Measurements from ENCODE around the gene ADAM22. TPM values are rescaled to one million over a fixed set of nuclear protein-coding genes. Genes with fewer than 3 reads are reported as not detected.

The ADAM22 gene
- total RNA-seq, 4 donors from 2014 or later: 0.53 to 2.7 (median 1.5) TPM

GRCh38 chr7:88092676-88092999, 158.6 kb downstream of the ADAM22 start:
- TF ChIP-seq CTCF (IDR thresholded peaks at IDR 0.05) (no peak), EP300 (IDR thresholded peaks at IDR 0.05) (no peak), POLR2A (IDR thresholded peaks at IDR 0.05) (no peak), POLR2AphosphoS5 (IDR thresholded peaks at IDR 0.05) (no peak)
- DNase-seq (ENCODE audit: low spot score in 2 of 2): no peak
- no peak overlapping the region for H3K4me3 ChIP-seq
- no peaks in the 10 kb centered on the region for H3K27me3 ChIP-seq
- H3K36me3 ChIP-seq: no peaks in the 10 kb centered on the region
- no peak overlapping the region for H3K27ac ChIP-seq
- H3K4me1 ChIP-seq: peaks cover 12% of the 10 kb centered on the region
- H3K9me3 ChIP-seq: no peaks in the 10 kb centered on the region

DNA sequence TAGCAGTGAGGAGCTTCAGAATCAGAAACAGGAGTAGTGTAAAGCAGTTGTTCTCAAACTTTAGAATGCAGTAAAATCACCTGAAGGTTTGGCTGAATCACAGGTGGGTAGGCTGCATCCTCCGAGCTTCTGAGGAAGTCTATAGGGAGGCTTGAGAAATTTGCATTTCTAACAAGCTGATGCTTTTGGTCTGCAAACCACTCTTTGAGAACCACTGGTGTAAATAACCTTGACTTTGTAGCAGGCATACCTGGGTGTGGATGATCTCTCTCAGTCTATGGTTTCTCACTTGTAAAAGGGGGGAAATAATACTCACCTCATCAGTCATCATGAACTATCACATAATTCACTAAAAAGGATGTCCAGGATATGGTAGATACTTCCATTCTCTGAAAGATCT, 167.7 kb downstream of the ADAM22 start:
- Histone ChIP-seq H3K4me1 (no peaks in the 10 kb centered on the region), H3K27ac (no peak overlapping the region), H3K9me3 (no peaks in the 10 kb centered on the region), H3K36me3 (no peaks in the 10 kb centered on the region), H3K27me3 (no peaks in the 10 kb centered on the region), H3K4me3 (no peak overlapping the region)
- 92% methylated on average over 1 of the region's 1 CpG for WGBS
- TF ChIP-seq CTCF (IDR thresholded peaks at IDR 0.05): no peak
- no peak for TF ChIP-seq POLR2A (IDR thresholded peaks at IDR 0.05)
- TF ChIP-seq POLR2AphosphoS5 (IDR thresholded peaks at IDR 0.05): no peak
- TF ChIP-seq EP300 (IDR thresholded peaks at IDR 0.05): no peak
- no peak for DNase-seq (ENCODE audit: low spot score in 2 of 2)

GRCh38 chr7:88102675-88103074, 168.6 kb downstream of the ADAM22 start:
- H3K4me1 ChIP-seq: no peaks in the 10 kb centered on the region
- H3K27me3 ChIP-seq: no peaks in the 10 kb centered on the region
- H3K9me3 ChIP-seq: no peaks in the 10 kb centered on the region
- no peak for DNase-seq (ENCODE audit: low spot score in 2 of 2)
- WGBS: 16% methylated on average over 1 of the region's 1 CpG
- no peak overlapping the region for H3K4me3 ChIP-seq
- TF ChIP-seq EP300 (IDR thresholded peaks at IDR 0.05): no peak
- no peak for TF ChIP-seq CTCF (IDR thresholded peaks at IDR 0.05)
- no peak for TF ChIP-seq POLR2AphosphoS5 (IDR thresholded peaks at IDR 0.05)
- no peak overlapping the region for H3K27ac ChIP-seq
- no peaks in the 10 kb centered on the region for H3K36me3 ChIP-seq

DNA sequence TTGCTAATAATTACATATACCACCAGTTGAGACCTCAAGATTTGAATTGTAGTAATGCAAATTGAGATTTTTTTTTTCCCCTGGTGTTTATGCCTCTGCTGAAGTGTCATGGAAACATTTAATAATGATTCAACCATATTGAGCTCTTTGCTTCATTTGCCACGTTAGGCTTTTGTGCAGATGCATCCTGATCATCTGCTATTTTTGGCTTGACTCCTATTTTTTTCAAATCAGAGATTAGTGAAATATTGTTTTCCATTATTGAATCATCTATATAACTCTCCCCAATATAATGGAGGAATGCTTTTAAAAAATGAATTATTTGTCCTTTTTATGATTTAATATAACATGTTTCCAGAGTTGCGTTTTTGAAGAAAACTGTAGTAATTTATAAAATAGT, 170.7 kb downstream of the ADAM22 start:
- no peaks in the 10 kb centered on the region for H3K9me3 ChIP-seq
- WGBS: 42% methylated on average over 2 of the region's 2 CpGs
- no peak overlapping the region for H3K27ac ChIP-seq
- no peak for DNase-seq (ENCODE audit: low spot score in 2 of 2)
- H3K27me3 ChIP-seq: no peaks in the 10 kb centered on the region
- H3K36me3 ChIP-seq: no peaks in the 10 kb centered on the region
- H3K4me3 ChIP-seq: no peak overlapping the region
- TF ChIP-seq CTCF (IDR thresholded peaks at IDR 0.05) (no peak), POLR2AphosphoS5 (IDR thresholded peaks at IDR 0.05) (no peak), POLR2A (IDR thresholded peaks at IDR 0.05) (no peak), EP300 (IDR thresholded peaks at IDR 0.05) (no peak)
- no peaks in the 10 kb centered on the region for H3K4me1 ChIP-seq

GRCh38 chr7:88105231-88105630, 171.2 kb downstream of the ADAM22 start:
- Histone ChIP-seq H3K4me3 (no peak overlapping the region), H3K27ac (no peak overlapping the region), H3K9me3 (no peaks in the 10 kb centered on the region), H3K4me1 (no peaks in the 10 kb centered on the region), H3K36me3 (no peaks in the 10 kb centered on the region), H3K27me3 (no peaks in the 10 kb centered on the region)
- WGBS: 83% methylated on average over 3 of the region's 3 CpGs
- TF ChIP-seq CTCF (IDR thresholded peaks at IDR 0.05): no peak
- no peak for TF ChIP-seq POLR2AphosphoS5 (IDR thresholded peaks at IDR 0.05)
- TF ChIP-seq EP300 (IDR thresholded peaks at IDR 0.05): no peak
- TF ChIP-seq POLR2A (IDR thresholded peaks at IDR 0.05): no peak
- no peak for DNase-seq (ENCODE audit: low spot score in 2 of 2)
